ENCODE data around the gene PAX8.

DNA sequence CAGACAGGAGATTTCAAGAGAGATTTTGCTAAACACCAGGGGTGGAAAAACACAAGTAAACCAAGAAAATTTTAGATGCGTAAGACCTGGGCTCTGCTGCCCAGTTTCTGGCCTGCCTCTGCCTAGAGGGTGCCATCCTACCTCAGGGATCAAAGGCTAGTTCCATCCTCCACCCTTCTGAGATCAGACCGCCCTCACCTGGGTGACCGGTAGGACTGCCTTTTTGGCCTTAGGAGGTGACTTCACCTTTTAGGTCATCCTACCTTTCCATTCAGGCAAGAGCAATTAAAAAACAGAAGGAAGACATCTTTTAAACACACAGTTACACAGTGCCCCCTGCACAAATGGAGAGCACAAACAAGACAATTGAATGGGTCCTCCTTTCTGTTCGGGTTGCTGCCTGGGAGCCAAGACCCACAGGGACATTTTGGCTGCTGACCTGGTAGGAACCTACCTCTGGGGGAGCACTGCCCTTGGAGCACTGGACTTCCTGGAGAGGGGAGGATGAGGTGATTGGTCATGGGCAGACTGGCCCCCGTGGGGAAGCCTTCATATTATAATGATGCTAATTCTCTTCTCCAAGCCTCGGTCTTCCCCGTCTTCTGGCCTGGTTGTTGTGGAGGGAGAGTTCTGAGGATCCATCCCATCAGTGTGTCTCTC is 101.9 kb downstream of the PAX8 start:
- TF ChIP-seq RFX5 (IDR thresholded peaks at IDR 0.05; ENCODE audit: low read length), result no peak
- TF ChIP-seq GABPA (IDR thresholded peaks at IDR 0.05; ENCODE audit: low read depth), result no peak
- TF ChIP-seq, protein P1, sequence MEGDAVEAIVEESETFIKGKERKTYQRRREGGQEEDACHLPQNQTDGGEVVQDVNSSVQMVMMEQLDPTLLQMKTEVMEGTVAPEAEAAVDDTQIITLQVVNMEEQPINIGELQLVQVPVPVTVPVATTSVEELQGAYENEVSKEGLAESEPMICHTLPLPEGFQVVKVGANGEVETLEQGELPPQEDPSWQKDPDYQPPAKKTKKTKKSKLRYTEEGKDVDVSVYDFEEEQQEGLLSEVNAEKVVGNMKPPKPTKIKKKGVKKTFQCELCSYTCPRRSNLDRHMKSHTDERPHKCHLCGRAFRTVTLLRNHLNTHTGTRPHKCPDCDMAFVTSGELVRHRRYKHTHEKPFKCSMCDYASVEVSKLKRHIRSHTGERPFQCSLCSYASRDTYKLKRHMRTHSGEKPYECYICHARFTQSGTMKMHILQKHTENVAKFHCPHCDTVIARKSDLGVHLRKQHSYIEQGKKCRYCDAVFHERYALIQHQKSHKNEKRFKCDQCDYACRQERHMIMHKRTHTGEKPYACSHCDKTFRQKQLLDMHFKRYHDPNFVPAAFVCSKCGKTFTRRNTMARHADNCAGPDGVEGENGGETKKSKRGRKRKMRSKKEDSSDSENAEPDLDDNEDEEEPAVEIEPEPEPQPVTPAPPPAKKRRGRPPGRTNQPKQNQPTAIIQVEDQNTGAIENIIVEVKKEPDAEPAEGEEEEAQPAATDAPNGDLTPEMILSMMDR (IDR thresholded peaks at IDR 0.05), result no peak
- no peak for TF ChIP-seq NRF1 (IDR thresholded peaks at IDR 0.05; ENCODE audit: low read depth, low read length)
- TF ChIP-seq, protein P2, sequence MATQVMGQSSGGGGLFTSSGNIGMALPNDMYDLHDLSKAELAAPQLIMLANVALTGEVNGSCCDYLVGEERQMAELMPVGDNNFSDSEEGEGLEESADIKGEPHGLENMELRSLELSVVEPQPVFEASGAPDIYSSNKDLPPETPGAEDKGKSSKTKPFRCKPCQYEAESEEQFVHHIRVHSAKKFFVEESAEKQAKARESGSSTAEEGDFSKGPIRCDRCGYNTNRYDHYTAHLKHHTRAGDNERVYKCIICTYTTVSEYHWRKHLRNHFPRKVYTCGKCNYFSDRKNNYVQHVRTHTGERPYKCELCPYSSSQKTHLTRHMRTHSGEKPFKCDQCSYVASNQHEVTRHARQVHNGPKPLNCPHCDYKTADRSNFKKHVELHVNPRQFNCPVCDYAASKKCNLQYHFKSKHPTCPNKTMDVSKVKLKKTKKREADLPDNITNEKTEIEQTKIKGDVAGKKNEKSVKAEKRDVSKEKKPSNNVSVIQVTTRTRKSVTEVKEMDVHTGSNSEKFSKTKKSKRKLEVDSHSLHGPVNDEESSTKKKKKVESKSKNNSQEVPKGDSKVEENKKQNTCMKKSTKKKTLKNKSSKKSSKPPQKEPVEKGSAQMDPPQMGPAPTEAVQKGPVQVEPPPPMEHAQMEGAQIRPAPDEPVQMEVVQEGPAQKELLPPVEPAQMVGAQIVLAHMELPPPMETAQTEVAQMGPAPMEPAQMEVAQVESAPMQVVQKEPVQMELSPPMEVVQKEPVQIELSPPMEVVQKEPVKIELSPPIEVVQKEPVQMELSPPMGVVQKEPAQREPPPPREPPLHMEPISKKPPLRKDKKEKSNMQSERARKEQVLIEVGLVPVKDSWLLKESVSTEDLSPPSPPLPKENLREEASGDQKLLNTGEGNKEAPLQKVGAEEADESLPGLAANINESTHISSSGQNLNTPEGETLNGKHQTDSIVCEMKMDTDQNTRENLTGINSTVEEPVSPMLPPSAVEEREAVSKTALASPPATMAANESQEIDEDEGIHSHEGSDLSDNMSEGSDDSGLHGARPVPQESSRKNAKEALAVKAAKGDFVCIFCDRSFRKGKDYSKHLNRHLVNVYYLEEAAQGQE (IDR thresholded peaks at IDR 0.05; ENCODE audit: low read depth, low read length), result no peak
- TF ChIP-seq RAD21 (IDR thresholded peaks at IDR 0.05; ENCODE audit: low read length), result no peak
- TF ChIP-seq TAF1 (IDR thresholded peaks at IDR 0.05; ENCODE audit: borderline replicate concordance, low read depth, low read length), result no peak
- no peak for TF ChIP-seq EP300 (IDR thresholded peaks at IDR 0.05; ENCODE audit: borderline replicate concordance in 1 of 2, low read depth in 1 of 2, low read length in 1 of 2)
- TF ChIP-seq JUND (IDR thresholded peaks at IDR 0.05), result no peak
- no peak for TF ChIP-seq FOXM1 (IDR thresholded peaks at IDR 0.05; ENCODE audit: low read depth)
- TF ChIP-seq POLR2AphosphoS5 (IDR thresholded peaks at IDR 0.05; ENCODE audit: low read depth, low read length), result no peak
